GM18508 (cell line): Measurements from ENCODE around the gene ERGIC1.
"Not testable (repeated sequence)": the region's sequence is repeated elsewhere in the genome, so short reads cannot be mapped to it uniquely, and the experiment has no call there.

Experiments
- ATAC-seq: cut with Tn5 transposase; IDR thresholded peaks from one replicate; pipeline ENCODE4 v1.9.1; 2021; ENCODE audit warnings: moderate number of reproducible peaks; ENCODE audit not compliant: insufficient read depth, unreplicated experiment

Gene ERGIC1

GRCh38 chr5:172845154-172845553 is 11.1 kb downstream of the ERGIC1 start:
- ATAC-seq: no peak

- ATAC-seq: no peak
Observed at GRCh38 chr5:172845576-172845975, 11.5 kb downstream of the ERGIC1 start.

GRCh38 chr5:172846249-172846648 is 12.2 kb downstream of the ERGIC1 start:
- no peak for ATAC-seq

- ATAC-seq: no peak
Observed at GRCh38 chr5:172846677-172847076, 12.6 kb downstream of the ERGIC1 start.

GRCh38 chr5:172847584-172847983 is 13.5 kb downstream of the ERGIC1 start:
- not testable (repeated sequence) for ATAC-seq

GRCh38 chr5:172848419-172848818 is 14.4 kb downstream of the ERGIC1 start:
- no peak for ATAC-seq

- ATAC-seq: no peak
Observed at GRCh38 chr5:172849606-172850453, 15.8 kb downstream of the ERGIC1 start.

- ATAC-seq: no peak
Observed at GRCh38 chr5:172850454-172850797, 16.4 kb downstream of the ERGIC1 start.

- ATAC-seq: not testable (repeated sequence)
Observed at GRCh38 chr5:172851254-172851653, 17.2 kb downstream of the ERGIC1 start.

- ATAC-seq: no peak
Observed at GRCh38 chr5:172852490-172853354, 18.7 kb downstream of the ERGIC1 start.

- no peak for ATAC-seq
Observed at GRCh38 chr5:172853355-172853975, 19.4 kb downstream of the ERGIC1 start.

GRCh38 chr5:172854451-172854871 is 20.4 kb downstream of the ERGIC1 start:
- no peak for ATAC-seq

- no peak for ATAC-seq
Observed at GRCh38 chr5:172854971-172855370, 20.9 kb downstream of the ERGIC1 start.

- ATAC-seq: no peak
Observed at GRCh38 chr5:172855597-172856292, 21.7 kb downstream of the ERGIC1 start.

GRCh38 chr5:172856336-172856735 is 22.3 kb downstream of the ERGIC1 start:
- no peak for ATAC-seq

- no peak for ATAC-seq
Observed at GRCh38 chr5:172857982-172858381, 23.9 kb downstream of the ERGIC1 start.

- ATAC-seq: no peak
Observed at GRCh38 chr5:172858511-172858989, 24.5 kb downstream of the ERGIC1 start.

- ATAC-seq: no peak
Observed at GRCh38 chr5:172858990-172859811, 25.1 kb downstream of the ERGIC1 start.

- ATAC-seq: no peak
Observed at GRCh38 chr5:172859966-172860365, 25.9 kb downstream of the ERGIC1 start.
